Erythroblast (primary cell): ENCODE measurements around the gene CDK5R1.

Source experiments
- GATA1 ChIP-seq: IDR thresholded peaks from 2 replicates; pipeline ENCODE4 v1.6.1; 2011; ENCODE audit warnings: low read depth, mild to moderate bottlenecking, control low read depth, low read length, moderate library complexity
- POLR2A ChIP-seq: IDR thresholded peaks from 2 replicates; pipeline ENCODE4 v1.6.1; 2011; ENCODE audit warnings: mild to moderate bottlenecking, low read length

GRCh38 chr17:32520737-32521404, 34.1 kb downstream of the CDK5R1 start:
- TF ChIP-seq POLR2A (no peak), GATA1 (no peak)
